DND-41 (cell line): ENCODE measurements around the gene LXN.

Experiments used
- EZH2 ChIP-seq: IDR thresholded peaks from 3 replicates; pipeline ENCODE4 v1.6.1; 2012; ENCODE audit warnings: borderline replicate concordance, low read depth, mild to moderate bottlenecking, moderate library complexity, low read length, inconsistent platforms; ENCODE audit not compliant: severe bottlenecking
- TF ChIP-seq, protein P1 (sequence below): IDR thresholded peaks from 2 replicates; pipeline ENCODE4 v1.5.1; 2012; ENCODE audit warnings: borderline replicate concordance, low read length, moderate library complexity, mild to moderate bottlenecking; ENCODE audit not compliant: poor library complexity, severe bottlenecking; ENCODE audit errors: extremely low read depth

DNA sequence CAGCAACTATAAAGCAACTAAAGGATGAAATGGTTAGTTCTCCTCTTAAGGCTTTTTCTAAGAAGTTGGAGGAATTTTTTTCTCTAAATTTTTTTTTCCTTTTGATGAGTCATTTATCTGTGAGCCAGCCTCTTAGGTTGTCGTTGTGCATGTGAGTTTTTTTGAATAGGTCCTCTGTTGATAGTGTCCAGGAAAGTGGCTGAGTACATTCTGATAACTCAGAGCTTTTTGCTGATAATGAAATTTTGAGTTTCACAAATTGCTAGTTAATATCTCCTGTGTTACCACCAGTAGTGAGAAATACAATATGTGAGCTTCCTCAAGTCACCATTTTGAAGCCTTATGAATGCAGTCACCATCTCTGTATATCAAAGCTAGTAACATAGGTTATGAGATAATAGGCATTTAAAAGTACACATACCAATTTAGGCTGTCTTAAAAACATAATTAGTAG, 7.1 kb upstream of the LXN start:
- TF ChIP-seq, protein P1, sequence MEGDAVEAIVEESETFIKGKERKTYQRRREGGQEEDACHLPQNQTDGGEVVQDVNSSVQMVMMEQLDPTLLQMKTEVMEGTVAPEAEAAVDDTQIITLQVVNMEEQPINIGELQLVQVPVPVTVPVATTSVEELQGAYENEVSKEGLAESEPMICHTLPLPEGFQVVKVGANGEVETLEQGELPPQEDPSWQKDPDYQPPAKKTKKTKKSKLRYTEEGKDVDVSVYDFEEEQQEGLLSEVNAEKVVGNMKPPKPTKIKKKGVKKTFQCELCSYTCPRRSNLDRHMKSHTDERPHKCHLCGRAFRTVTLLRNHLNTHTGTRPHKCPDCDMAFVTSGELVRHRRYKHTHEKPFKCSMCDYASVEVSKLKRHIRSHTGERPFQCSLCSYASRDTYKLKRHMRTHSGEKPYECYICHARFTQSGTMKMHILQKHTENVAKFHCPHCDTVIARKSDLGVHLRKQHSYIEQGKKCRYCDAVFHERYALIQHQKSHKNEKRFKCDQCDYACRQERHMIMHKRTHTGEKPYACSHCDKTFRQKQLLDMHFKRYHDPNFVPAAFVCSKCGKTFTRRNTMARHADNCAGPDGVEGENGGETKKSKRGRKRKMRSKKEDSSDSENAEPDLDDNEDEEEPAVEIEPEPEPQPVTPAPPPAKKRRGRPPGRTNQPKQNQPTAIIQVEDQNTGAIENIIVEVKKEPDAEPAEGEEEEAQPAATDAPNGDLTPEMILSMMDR, result no peak
- TF ChIP-seq EZH2, result no peak
